ENCODE measurements around the gene PCP2. TPM values are rescaled to one million over a fixed set of nuclear protein-coding genes. Genes with fewer than 3 reads are reported as not detected.

Gene PCP2
- total and polyA plus RNA-seq, 2 experiments from 2014 or later = 0.60 TPM; not detected in 1

GRCh38 chr19:7590256-7590655 is 43.3 kb downstream of the PCP2 start:
- TF ChIP-seq EZH2 (IDR thresholded peaks at IDR 0.05; ENCODE audit: borderline replicate concordance) (no peak), CTCF (IDR thresholded peaks at IDR 0.05; ENCODE audit: poor library complexity) (no peak), EZH2phosphoT487 (IDR thresholded peaks at IDR 0.05; ENCODE audit: low read depth, severe bottlenecking, unreplicated experiment) (no peak)
- no peak overlapping the region for H3K4me3 ChIP-seq
- no peaks in the 10 kb centered on the region for H4K20me1 ChIP-seq (ENCODE audit: insufficient read depth, poor library complexity, severe bottlenecking)
- H3K4me1 ChIP-seq (ENCODE audit: insufficient read depth) = no peaks in the 10 kb centered on the region
- no peaks in the 10 kb centered on the region for H3K9me2 ChIP-seq (replicated peaks; ENCODE audit: insufficient read depth)
- H3K9me3 ChIP-seq (ENCODE audit: low read depth) = no peaks in the 10 kb centered on the region
- H3K79me2 ChIP-seq = no peaks in the 10 kb centered on the region
- no peak overlapping the region for H3K27ac ChIP-seq
- H2AFZ ChIP-seq = no peak overlapping the region
- no peak for DNase-seq (ENCODE audit: low spot score)
- H3K36me3 ChIP-seq (replicated peaks; ENCODE audit: insufficient read depth, low read depth) = no peaks in the 10 kb centered on the region
- H3K4me2 ChIP-seq = no peak overlapping the region
- WGBS (ENCODE audit: low lambda C conversion rate, missing lambda C conversion rate) = 67% methylated on average over 6 of the region's 8 CpGs
- H3K27me3 ChIP-seq = no peaks in the 10 kb centered on the region

- 89% methylated on average over 7 of the region's 7 CpGs for WGBS (ENCODE audit: low lambda C conversion rate, missing lambda C conversion rate)
Observed at GRCh38 chr19:7589822-7590221, 43.7 kb downstream of the PCP2 start.

GRCh38 chr19:7582446-7582845 is 51.1 kb downstream of the PCP2 start:
- no peaks in the 10 kb centered on the region for H3K27me3 ChIP-seq
- no peak for DNase-seq (ENCODE audit: low spot score)

More at GRCh38 chr19:7589822-7590221, 43.7 kb downstream of the PCP2 start:
- no peak for TF ChIP-seq EZH2phosphoT487 (IDR thresholded peaks at IDR 0.05; ENCODE audit: low read depth, severe bottlenecking, unreplicated experiment)
- TF ChIP-seq EZH2 (IDR thresholded peaks at IDR 0.05; ENCODE audit: borderline replicate concordance) = no peak
- no peak for TF ChIP-seq CTCF (IDR thresholded peaks at IDR 0.05; ENCODE audit: poor library complexity)
- Histone ChIP-seq H3K27ac (no peak overlapping the region), H3K4me2 (no peak overlapping the region), H3K36me3 (replicated peaks; ENCODE audit: insufficient read depth, low read depth) (no peaks in the 10 kb centered on the region), H2AFZ (no peak overlapping the region), H3K4me3 (no peak overlapping the region), H3K9me2 (replicated peaks; ENCODE audit: insufficient read depth) (no peaks in the 10 kb centered on the region), H3K79me2 (no peaks in the 10 kb centered on the region), H4K20me1 (ENCODE audit: insufficient read depth, poor library complexity, severe bottlenecking) (no peaks in the 10 kb centered on the region), H3K9me3 (ENCODE audit: low read depth) (no peaks in the 10 kb centered on the region), H3K27me3 (no peaks in the 10 kb centered on the region), H3K4me1 (ENCODE audit: insufficient read depth) (no peaks in the 10 kb centered on the region)
- DNase-seq (ENCODE audit: low spot score) = no peak

More at GRCh38 chr19:7582446-7582845, 51.1 kb downstream of the PCP2 start:
- Histone ChIP-seq H4K20me1 (ENCODE audit: insufficient read depth, poor library complexity, severe bottlenecking) (no peaks in the 10 kb centered on the region), H3K9me3 (ENCODE audit: low read depth) (no peaks in the 10 kb centered on the region), H2AFZ (no peak overlapping the region), H3K4me1 (ENCODE audit: insufficient read depth) (no peaks in the 10 kb centered on the region), H3K27ac (no peak overlapping the region), H3K4me2 (no peak overlapping the region), H3K79me2 (no peaks in the 10 kb centered on the region), H3K4me3 (no peak overlapping the region), H3K9me2 (replicated peaks; ENCODE audit: insufficient read depth) (no peaks in the 10 kb centered on the region), H3K36me3 (replicated peaks; ENCODE audit: insufficient read depth, low read depth) (no peaks in the 10 kb centered on the region)
- TF ChIP-seq EZH2phosphoT487 (IDR thresholded peaks at IDR 0.05; ENCODE audit: low read depth, severe bottlenecking, unreplicated experiment) (no peak), EZH2 (IDR thresholded peaks at IDR 0.05; ENCODE audit: borderline replicate concordance) (no peak)
- 68% methylated on average over 11 of the region's 11 CpGs for WGBS (ENCODE audit: low lambda C conversion rate, missing lambda C conversion rate)

Small RNA genes within 50 kb of the gene (microRNA-seq; reads per million reads assigned to microRNA genes)
- 1.3 reads per million for gene MIR6792

Small RNA genes within 50 kb of the gene (small RNA-seq; reads per million reads assigned to genes)
- not detected for gene MIR6792

Other genes with a start within 250 kb of the PCP2 start
- 4.1 and 6.2 TPM in 2 replicates for gene PEX11G, start 144.7 kb downstream of the PCP2 start, total RNA-seq
- 10.3 and 10.6 TPM in 2 replicates for gene PEX11G, start 144.7 kb downstream of the PCP2 start, polyA plus RNA-seq
- gene ZNF358, start 117.6 kb downstream of the PCP2 start, total RNA-seq = 39.9 and 44.1 TPM in 2 replicates
- 37.8 and 43.4 TPM in 2 replicates for gene ZNF358, start 117.6 kb downstream of the PCP2 start, polyA plus RNA-seq
- gene MCOLN1, start 111.1 kb downstream of the PCP2 start, total RNA-seq = 15.5 and 19.0 TPM in 2 replicates
- gene MCOLN1, start 111.1 kb downstream of the PCP2 start, polyA plus RNA-seq = 55.5 and 60.5 TPM in 2 replicates
- 39.9 and 43.0 TPM in 2 replicates for gene PNPLA6, start 98.0 kb downstream of the PCP2 start, total RNA-seq
- gene PNPLA6, start 98.0 kb downstream of the PCP2 start, polyA plus RNA-seq = 49.7 and 50.5 TPM in 2 replicates
- 15.1 and 22.8 TPM in 2 replicates for gene CAMSAP3, start 37.9 kb downstream of the PCP2 start, total RNA-seq
- 52.6 and 58.5 TPM in 2 replicates for gene CAMSAP3, start 37.9 kb downstream of the PCP2 start, polyA plus RNA-seq
- 20.3 and 24.5 TPM in 2 replicates for gene XAB2, start 4.2 kb downstream of the PCP2 start, total RNA-seq
- 19.6 and 19.9 TPM in 2 replicates for gene XAB2, start 4.2 kb downstream of the PCP2 start, polyA plus RNA-seq
- gene PET100, start 3.9 kb downstream of the PCP2 start, total RNA-seq = 18.1 and 29.4 TPM in 2 replicates
- 296 and 312 TPM in 2 replicates for gene PET100, start 3.9 kb downstream of the PCP2 start, polyA plus RNA-seq
- gene STXBP2, start 3.4 kb upstream of the PCP2 start, total RNA-seq = 51.9 and 58.6 TPM in 2 replicates
- gene STXBP2, start 3.4 kb upstream of the PCP2 start, polyA plus RNA-seq = 142 and 150 TPM in 2 replicates
- not detected in 2 replicates for gene RETN, start 35.3 kb upstream of the PCP2 start, total RNA-seq
- gene RETN, start 35.3 kb upstream of the PCP2 start, polyA plus RNA-seq = 0.74 TPM in 1 of 2 replicates, not detected in the other
- gene MCEMP1, start 43.4 kb upstream of the PCP2 start, total RNA-seq = not detected in 2 replicates
- not detected in 2 replicates for gene MCEMP1, start 43.4 kb upstream of the PCP2 start, polyA plus RNA-seq
- 64.6 and 80.4 TPM in 2 replicates for gene TRAPPC5, start 47.1 kb upstream of the PCP2 start, total RNA-seq
- gene TRAPPC5, start 47.1 kb upstream of the PCP2 start, polyA plus RNA-seq = 175 and 187 TPM in 2 replicates
- not detected in 2 replicates for gene FCER2, start 68.4 kb upstream of the PCP2 start, total RNA-seq
- not detected in 2 replicates for gene FCER2, start 68.4 kb upstream of the PCP2 start, polyA plus RNA-seq
- not detected in 2 replicates for gene CLEC4G, start 98.4 kb upstream of the PCP2 start, total RNA-seq
- gene CLEC4G, start 98.4 kb upstream of the PCP2 start, polyA plus RNA-seq = not detected in 2 replicates
- not detected in 2 replicates for gene CD209, start 113.8 kb upstream of the PCP2 start, total RNA-seq
- not detected in 2 replicates for gene CD209, start 113.8 kb upstream of the PCP2 start, polyA plus RNA-seq
- 0.07 and 0.80 TPM in 2 replicates for gene CLEC4M, start 129.5 kb upstream of the PCP2 start, total RNA-seq
- not detected in 2 replicates for gene CLEC4M, start 129.5 kb upstream of the PCP2 start, polyA plus RNA-seq
- 10.7 and 12.4 TPM in 2 replicates for gene EVI5L, start 196.5 kb upstream of the PCP2 start, total RNA-seq
- gene EVI5L, start 196.5 kb upstream of the PCP2 start, polyA plus RNA-seq = 11.5 and 13.1 TPM in 2 replicates
- gene PRR36, start 240.7 kb upstream of the PCP2 start, total RNA-seq = 0.40 and 1.00 TPM in 2 replicates
- 2.5 and 5.4 TPM in 2 replicates for gene PRR36, start 240.7 kb upstream of the PCP2 start, polyA plus RNA-seq